ENCODE measurements around the gene GNB1. TPM values are rescaled to one million over a fixed set of nuclear protein-coding genes. Genes with fewer than 3 reads are reported as not detected.
A peak's percentile ranks its signal among the peaks of the same experiment; 100 is the strongest.

Gene GNB1
- total and polyA plus RNA-seq, 9 of the 15 experiments (the other 6 are each of a cell fraction or from before 2014, with no cell fraction given), result 34.3 to 388 (median 114) TPM

DNA sequence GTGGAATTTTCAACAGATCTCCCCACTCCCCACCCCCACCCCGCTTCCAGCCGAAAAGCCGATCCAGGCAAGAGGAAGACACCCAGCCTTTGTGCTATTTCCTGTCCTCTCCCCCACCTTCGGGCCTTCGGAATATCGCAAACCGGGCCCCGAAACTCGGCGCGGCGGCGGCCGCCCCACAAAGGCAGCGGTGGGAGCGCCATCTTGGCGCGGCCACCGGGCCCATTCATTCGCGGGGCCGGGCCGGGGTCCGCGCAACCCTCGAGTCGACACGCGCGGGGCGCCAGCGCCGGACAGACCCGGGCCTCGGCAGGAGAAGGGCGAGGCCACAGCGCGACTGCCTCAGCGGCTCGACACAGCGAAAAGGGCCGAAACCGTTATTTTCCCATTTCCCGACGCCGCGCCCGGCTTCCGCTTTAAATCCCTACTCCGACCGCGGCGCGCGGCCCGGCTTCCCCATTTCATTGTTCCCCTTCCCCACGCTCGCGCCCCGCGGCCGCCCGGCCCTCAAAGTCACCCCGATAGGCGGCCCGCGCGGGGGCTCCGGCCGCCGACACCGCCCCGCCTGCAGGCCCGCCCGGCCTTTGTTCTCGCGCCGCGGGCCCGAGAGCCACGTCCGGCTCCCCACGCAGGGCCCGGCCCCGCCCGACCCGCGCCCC lies 911 bp downstream of the GNB1 start (continued):
- TF ChIP-seq, protein P1, sequence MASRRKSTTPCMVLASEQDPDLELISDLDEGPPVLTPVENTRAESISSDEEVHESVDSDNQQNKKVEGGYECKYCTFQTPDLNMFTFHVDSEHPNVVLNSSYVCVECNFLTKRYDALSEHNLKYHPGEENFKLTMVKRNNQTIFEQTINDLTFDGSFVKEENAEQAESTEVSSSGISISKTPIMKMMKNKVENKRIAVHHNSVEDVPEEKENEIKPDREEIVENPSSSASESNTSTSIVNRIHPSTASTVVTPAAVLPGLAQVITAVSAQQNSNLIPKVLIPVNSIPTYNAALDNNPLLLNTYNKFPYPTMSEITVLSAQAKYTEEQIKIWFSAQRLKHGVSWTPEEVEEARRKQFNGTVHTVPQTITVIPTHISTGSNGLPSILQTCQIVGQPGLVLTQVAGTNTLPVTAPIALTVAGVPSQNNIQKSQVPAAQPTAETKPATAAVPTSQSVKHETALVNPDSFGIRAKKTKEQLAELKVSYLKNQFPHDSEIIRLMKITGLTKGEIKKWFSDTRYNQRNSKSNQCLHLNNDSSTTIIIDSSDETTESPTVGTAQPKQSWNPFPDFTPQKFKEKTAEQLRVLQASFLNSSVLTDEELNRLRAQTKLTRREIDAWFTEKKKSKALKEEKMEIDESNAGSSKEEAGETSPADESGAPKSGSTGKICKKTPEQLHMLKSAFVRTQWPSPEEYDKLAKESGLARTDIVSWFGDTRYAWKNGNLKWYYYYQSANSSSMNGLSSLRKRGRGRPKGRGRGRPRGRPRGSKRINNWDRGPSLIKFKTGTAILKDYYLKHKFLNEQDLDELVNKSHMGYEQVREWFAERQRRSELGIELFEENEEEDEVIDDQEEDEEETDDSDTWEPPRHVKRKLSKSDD (conservative IDR thresholded peaks at IDR 0.05; ENCODE audit: low read length), result no peak
- TF ChIP-seq PHF20 (IDR thresholded peaks at IDR 0.05; ENCODE audit: partially characterized antibody) (peak; percentile 52), HMG20A (CRISPR knock-in tag; conservative IDR thresholded peaks at IDR 0.05) (no peak), ZNF668 (CRISPR knock-in tag; IDR thresholded peaks at IDR 0.05) (no peak), HNRNPUL1 (IDR thresholded peaks at IDR 0.05; ENCODE audit: low read length) (no peak), POLR3A (IDR thresholded peaks at IDR 0.05; ENCODE audit: borderline replicate concordance, extremely low read depth, insufficient read depth, insufficient read length) (no peak), TCF7 (IDR thresholded peaks at IDR 0.05; ENCODE audit: borderline replicate concordance) (peak; percentile 43; the same call in 1 of the 2 replicates), RFX7 (CRISPR knock-in tag; IDR thresholded peaks at IDR 0.05) (no peak), MBD2 (IDR thresholded peaks at IDR 0.05; ENCODE audit: borderline replicate concordance, low read depth) (no peak), BRCA1 (IDR thresholded peaks at IDR 0.05) (no peak), BRCA1 (CRISPR knock-in tag; IDR thresholded peaks at IDR 0.05) (no peak)
- TF ChIP-seq, protein P2, sequence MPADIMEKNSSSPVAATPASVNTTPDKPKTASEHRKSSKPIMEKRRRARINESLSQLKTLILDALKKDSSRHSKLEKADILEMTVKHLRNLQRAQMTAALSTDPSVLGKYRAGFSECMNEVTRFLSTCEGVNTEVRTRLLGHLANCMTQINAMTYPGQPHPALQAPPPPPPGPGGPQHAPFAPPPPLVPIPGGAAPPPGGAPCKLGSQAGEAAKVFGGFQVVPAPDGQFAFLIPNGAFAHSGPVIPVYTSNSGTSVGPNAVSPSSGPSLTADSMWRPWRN (IDR thresholded peaks at IDR 0.05; ENCODE audit: low read depth), result no peak
- TF ChIP-seq, protein P3, sequence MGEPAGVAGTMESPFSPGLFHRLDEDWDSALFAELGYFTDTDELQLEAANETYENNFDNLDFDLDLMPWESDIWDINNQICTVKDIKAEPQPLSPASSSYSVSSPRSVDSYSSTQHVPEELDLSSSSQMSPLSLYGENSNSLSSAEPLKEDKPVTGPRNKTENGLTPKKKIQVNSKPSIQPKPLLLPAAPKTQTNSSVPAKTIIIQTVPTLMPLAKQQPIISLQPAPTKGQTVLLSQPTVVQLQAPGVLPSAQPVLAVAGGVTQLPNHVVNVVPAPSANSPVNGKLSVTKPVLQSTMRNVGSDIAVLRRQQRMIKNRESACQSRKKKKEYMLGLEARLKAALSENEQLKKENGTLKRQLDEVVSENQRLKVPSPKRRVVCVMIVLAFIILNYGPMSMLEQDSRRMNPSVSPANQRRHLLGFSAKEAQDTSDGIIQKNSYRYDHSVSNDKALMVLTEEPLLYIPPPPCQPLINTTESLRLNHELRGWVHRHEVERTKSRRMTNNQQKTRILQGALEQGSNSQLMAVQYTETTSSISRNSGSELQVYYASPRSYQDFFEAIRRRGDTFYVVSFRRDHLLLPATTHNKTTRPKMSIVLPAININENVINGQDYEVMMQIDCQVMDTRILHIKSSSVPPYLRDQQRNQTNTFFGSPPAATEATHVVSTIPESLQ (CRISPR knock-in tag; IDR thresholded peaks at IDR 0.05), result no peak
